ENCODE data around the gene DHCR24. TPM values are rescaled to one million over a fixed set of nuclear protein-coding genes. Genes with fewer than 3 reads are reported as not detected.

The DHCR24 gene
- total RNA-seq, 2 donors from 2014 or later, result 243 to 340 TPM

GRCh38 chr1:54816951-54817350 is 70.0 kb downstream of the DHCR24 start:
- H3K4me3 Mint-ChIP-seq, result no peak overlapping the region
- no peak overlapping the region for H3K27ac ChIP-seq (ENCODE audit: low read depth, low read length)
- no peak overlapping the region for H3K4me3 ChIP-seq (ENCODE audit: low read length)
- WGBS, 2 experiments (ENCODE audit: insufficient coverage in 1 of 2, insufficient read length in 1 of 2), result 93 to 94% methylated on average over 13 of the region's 13 CpGs
- H3K9ac ChIP-seq (ENCODE audit: extremely low read depth, low read length, poor library complexity, severe bottlenecking), result no peak overlapping the region
- no peaks in the 10 kb centered on the region for H3K9me3 ChIP-seq (ENCODE audit: control insufficient read depth, low read length)
- no peak overlapping the region for H3K27ac Mint-ChIP-seq
- H3K36me3 Mint-ChIP-seq (ENCODE audit: low read depth), result no peaks in the 10 kb centered on the region
- no peaks in the 10 kb centered on the region for H3K27me3 ChIP-seq (ENCODE audit: control insufficient read depth, insufficient read depth, low read length, poor library complexity, severe bottlenecking)
- H3K36me3 ChIP-seq (ENCODE audit: control insufficient read depth, insufficient read depth, low read length), result no peaks in the 10 kb centered on the region
- H3K9me3 Mint-ChIP-seq, result no peaks in the 10 kb centered on the region
- peaks cover 15% of the 10 kb centered on the region for H3K4me1 Mint-ChIP-seq
- no peaks in the 10 kb centered on the region for H3K4me1 ChIP-seq (ENCODE audit: control insufficient read depth, insufficient read depth, low read length)
- DNase-seq, result no peak
- no peaks in the 10 kb centered on the region for H3K27me3 Mint-ChIP-seq (ENCODE audit: insufficient read depth)
- no peak for TF ChIP-seq CTCF (conservative IDR thresholded peaks at IDR 0.05)

- DNase-seq, result no peak
- no peaks in the 10 kb centered on the region for H3K27me3 Mint-ChIP-seq (ENCODE audit: insufficient read depth)
- H3K4me3 Mint-ChIP-seq, result no peak overlapping the region
These were observed 70.9 kb downstream of the DHCR24 start for GRCh38 chr1:54816130-54816529.

GRCh38 chr1:54815086-54815876 is 71.7 kb downstream of the DHCR24 start:
- no peak overlapping the region for H3K4me3 ChIP-seq (ENCODE audit: low read length)
- H3K9me3 ChIP-seq (ENCODE audit: control insufficient read depth, low read length), result no peaks in the 10 kb centered on the region
- Mint-ChIP-seq H3K36me3 (ENCODE audit: low read depth) (no peaks in the 10 kb centered on the region), H3K9me3 (no peaks in the 10 kb centered on the region), H3K4me1 (peaks cover 15% of the 10 kb centered on the region), H3K27me3 (ENCODE audit: insufficient read depth) (peaks cover 2% of the 10 kb centered on the region), H3K4me3 (no peak overlapping the region), H3K27ac (no peak overlapping the region)
- no peak for DNase-seq
- no peaks in the 10 kb centered on the region for H3K27me3 ChIP-seq (ENCODE audit: control insufficient read depth, insufficient read depth, low read length, poor library complexity, severe bottlenecking)
- TF ChIP-seq CTCF (conservative IDR thresholded peaks at IDR 0.05), result no peak
- WGBS, 2 experiments (ENCODE audit: insufficient coverage in 1 of 2, insufficient read length in 1 of 2), result 88 to 100% methylated on average over 3 to 7 of the region's 7 CpGs
- H3K9ac ChIP-seq (ENCODE audit: extremely low read depth, low read length, poor library complexity, severe bottlenecking), result no peak overlapping the region
- H3K36me3 ChIP-seq (ENCODE audit: control insufficient read depth, insufficient read depth, low read length), result no peaks in the 10 kb centered on the region
- H3K4me1 ChIP-seq (ENCODE audit: control insufficient read depth, insufficient read depth, low read length), result no peaks in the 10 kb centered on the region
- H3K27ac ChIP-seq (ENCODE audit: low read depth, low read length), result no peak overlapping the region

More at GRCh38 chr1:54816130-54816529, 70.9 kb downstream of the DHCR24 start:
- Histone ChIP-seq H3K4me1 (ENCODE audit: control insufficient read depth, insufficient read depth, low read length) (no peaks in the 10 kb centered on the region), H3K27ac (ENCODE audit: low read depth, low read length) (no peak overlapping the region), H3K27me3 (ENCODE audit: control insufficient read depth, insufficient read depth, low read length, poor library complexity, severe bottlenecking) (no peaks in the 10 kb centered on the region), H3K9ac (ENCODE audit: extremely low read depth, low read length, poor library complexity, severe bottlenecking) (no peak overlapping the region), H3K9me3 (ENCODE audit: control insufficient read depth, low read length) (no peaks in the 10 kb centered on the region), H3K4me3 (ENCODE audit: low read length) (no peak overlapping the region), H3K36me3 (ENCODE audit: control insufficient read depth, insufficient read depth, low read length) (no peaks in the 10 kb centered on the region)
- H3K4me1 Mint-ChIP-seq, result peaks cover 15% of the 10 kb centered on the region
- no peak for TF ChIP-seq CTCF (conservative IDR thresholded peaks at IDR 0.05)
- no peak overlapping the region for H3K27ac Mint-ChIP-seq
- no peaks in the 10 kb centered on the region for H3K9me3 Mint-ChIP-seq
- 94% methylated on average over 4 to 6 of the region's 6 CpGs for WGBS, 2 experiments (ENCODE audit: insufficient coverage in 1 of 2, insufficient read length in 1 of 2)
- no peaks in the 10 kb centered on the region for H3K36me3 Mint-ChIP-seq (ENCODE audit: low read depth)

Measured in endodermal cell (in vitro differentiated cells).